Fibroblast of lung (primary cell): ENCODE measurements around the gene LILRB2.

ENCODE experiments used
- EZH2 ChIP-seq: IDR thresholded peaks from 2 replicates; pipeline ENCODE4 v1.5.1; 2012; ENCODE audit warnings: low read length, control low read depth, mild to moderate bottlenecking; ENCODE audit errors: missing control alignments
- TF ChIP-seq, protein P1 (sequence below), 2 donors: IDR thresholded peaks in 1 of 2; conservative IDR thresholded peaks in 1 of 2; 1 replicate in 1 of 2; 2 replicates in 1 of 2; pipeline ENCODE4 v1.5.1; 2011 to 2012; ENCODE audit warnings: low read length in 2 of 2, control low read depth in 1 of 2, inconsistent platforms in 1 of 2, low read depth in 1 of 2, mild to moderate bottlenecking in 1 of 2

GRCh38 chr19:54316746-54317107, 35.8 kb upstream of the LILRB2 start:
- TF ChIP-seq, protein P1, sequence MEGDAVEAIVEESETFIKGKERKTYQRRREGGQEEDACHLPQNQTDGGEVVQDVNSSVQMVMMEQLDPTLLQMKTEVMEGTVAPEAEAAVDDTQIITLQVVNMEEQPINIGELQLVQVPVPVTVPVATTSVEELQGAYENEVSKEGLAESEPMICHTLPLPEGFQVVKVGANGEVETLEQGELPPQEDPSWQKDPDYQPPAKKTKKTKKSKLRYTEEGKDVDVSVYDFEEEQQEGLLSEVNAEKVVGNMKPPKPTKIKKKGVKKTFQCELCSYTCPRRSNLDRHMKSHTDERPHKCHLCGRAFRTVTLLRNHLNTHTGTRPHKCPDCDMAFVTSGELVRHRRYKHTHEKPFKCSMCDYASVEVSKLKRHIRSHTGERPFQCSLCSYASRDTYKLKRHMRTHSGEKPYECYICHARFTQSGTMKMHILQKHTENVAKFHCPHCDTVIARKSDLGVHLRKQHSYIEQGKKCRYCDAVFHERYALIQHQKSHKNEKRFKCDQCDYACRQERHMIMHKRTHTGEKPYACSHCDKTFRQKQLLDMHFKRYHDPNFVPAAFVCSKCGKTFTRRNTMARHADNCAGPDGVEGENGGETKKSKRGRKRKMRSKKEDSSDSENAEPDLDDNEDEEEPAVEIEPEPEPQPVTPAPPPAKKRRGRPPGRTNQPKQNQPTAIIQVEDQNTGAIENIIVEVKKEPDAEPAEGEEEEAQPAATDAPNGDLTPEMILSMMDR (conservative IDR thresholded peaks at IDR 0.05 in 1 of 2, IDR thresholded peaks at IDR 0.05 in 1 of 2; ENCODE audit: low read depth in 1 of 2, low read length in 2 of 2) = no peak
- no peak for TF ChIP-seq EZH2
